Activated CD8-positive, alpha-beta memory T cell treated with anti-CD3 and anti-CD28 coated beads, Interleukin-2, amount 50 U/mL, for 1 hour (primary cell): ENCODE data around the gene SHLD2.
"Not testable (repeated sequence)": the region's sequence is repeated elsewhere in the genome, so short reads cannot be mapped to it uniquely, and the experiment has no call there.

Experiments
- DNase-seq: peaks from one replicate; pipeline ENCODE4 v3.0.0-alpha.2; 2020; ENCODE audit errors: extremely low read depth

The SHLD2 gene, protein sequence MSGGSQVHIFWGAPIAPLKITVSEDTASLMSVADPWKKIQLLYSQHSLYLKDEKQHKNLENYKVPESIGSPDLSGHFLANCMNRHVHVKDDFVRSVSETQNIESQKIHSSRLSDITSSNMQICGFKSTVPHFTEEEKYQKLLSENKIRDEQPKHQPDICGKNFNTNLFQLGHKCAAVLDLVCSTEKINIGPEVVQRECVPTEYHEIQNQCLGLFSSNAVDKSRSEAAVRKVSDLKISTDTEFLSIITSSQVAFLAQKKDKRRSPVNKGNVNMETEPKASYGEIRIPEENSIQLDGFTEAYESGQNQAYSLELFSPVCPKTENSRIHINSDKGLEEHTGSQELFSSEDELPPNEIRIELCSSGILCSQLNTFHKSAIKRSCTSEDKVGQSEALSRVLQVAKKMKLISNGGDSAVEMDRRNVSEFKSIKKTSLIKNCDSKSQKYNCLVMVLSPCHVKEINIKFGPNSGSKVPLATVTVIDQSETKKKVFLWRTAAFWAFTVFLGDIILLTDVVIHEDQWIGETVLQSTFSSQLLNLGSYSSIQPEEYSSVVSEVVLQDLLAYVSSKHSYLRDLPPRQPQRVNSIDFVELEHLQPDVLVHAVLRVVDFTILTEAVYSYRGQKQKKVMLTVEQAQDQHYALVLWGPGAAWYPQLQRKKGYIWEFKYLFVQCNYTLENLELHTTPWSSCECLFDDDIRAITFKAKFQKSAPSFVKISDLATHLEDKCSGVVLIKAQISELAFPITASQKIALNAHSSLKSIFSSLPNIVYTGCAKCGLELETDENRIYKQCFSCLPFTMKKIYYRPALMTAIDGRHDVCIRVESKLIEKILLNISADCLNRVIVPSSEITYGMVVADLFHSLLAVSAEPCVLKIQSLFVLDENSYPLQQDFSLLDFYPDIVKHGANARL

GRCh38 chr10:87094373-87095235, at the start of gene SHLD2, which contains the start of gene GLUD1:
Gene SHLD2 (plus strand): TSS chr10:87095206. CDS start chr10:87151355, 56,149 bp downstream.
Gene GLUD1 (minus strand): TSS chr10:87094843. CDS start chr10:87094769, 74 bp downstream.
- peak; percentile 63 for DNase-seq

- DNase-seq, result no peak
Observed at GRCh38 chr10:87045434-87045938, 49.5 kb upstream of the SHLD2 start.

- no peak for DNase-seq
Observed at GRCh38 chr10:87053111-87053510, 41.9 kb upstream of the SHLD2 start.

- no peak for DNase-seq
Observed at GRCh38 chr10:87053577-87054181, 41.3 kb upstream of the SHLD2 start.

- no peak for DNase-seq
Observed at GRCh38 chr10:87054373-87055295, 40.4 kb upstream of the SHLD2 start.

DNA sequence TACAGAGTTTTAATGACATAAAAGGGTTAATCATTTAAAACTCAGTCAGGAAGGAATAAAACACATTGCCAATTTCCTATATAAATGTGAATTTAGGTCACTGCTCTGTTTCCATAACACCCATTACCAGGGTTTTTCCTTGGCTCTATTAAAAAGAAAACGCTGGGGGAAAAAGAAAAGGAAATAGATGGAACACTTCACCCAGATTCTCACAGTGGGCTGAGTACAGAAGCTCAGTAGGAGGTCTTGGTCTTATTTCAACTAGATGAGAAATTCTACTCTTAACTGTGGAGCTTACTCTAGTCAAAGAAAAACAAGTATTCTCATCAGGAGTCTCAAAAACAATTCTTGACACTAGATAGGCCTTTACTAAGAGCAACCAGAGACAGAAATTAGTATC, 36.8 kb upstream of the SHLD2 start:
- no peak for DNase-seq

DNA sequence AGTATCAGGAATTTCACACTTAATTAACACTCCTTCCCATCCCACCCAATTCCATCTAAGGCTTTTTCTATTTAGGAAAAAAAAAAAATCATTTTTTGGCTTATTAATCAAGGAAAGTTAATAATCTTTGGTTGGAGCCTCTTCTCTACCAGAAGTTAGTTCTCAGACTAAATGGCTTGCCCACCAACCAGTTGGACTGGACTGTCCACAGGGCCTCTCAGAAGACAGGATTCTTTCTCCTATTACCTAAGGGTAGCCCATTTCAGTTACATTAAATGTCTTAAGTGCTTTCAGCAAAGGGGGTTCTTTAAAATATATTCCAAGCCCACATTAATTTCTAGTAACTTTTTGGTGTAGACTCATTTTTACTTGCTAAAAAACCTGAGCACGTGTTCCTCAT, 35.6 kb upstream of the SHLD2 start:
- no peak for DNase-seq

DNA sequence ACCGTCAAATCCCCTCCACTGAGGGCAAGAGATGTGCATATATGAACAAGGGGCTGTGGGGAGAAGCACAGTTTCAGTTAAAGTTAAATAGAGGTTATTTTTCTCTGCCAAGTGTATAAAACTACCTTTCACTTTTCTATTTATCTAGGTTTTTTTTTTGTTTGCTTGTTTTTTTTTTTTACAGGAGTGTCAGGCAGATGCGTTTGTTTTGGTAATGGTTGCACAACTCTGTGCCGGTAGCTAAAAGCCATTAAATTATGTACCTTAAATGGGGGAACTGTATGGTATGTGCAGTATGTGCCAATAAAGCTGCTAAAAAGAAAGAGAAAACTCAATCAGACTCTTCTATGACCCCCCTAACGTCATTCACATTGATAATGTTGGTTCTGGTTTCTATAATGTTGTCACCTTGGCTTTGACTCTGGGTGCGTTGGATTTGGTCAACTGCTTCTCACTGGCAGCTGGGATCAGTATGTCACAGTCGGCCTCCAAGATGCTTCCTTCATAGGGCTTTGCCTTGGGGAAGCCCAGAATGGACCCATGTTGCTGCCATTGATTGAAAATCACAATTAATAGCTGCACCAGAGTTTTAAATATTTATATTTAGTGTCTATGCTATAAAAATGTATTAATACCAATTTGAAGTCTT, 34.6 kb upstream of the SHLD2 start:
- no peak for DNase-seq

DNA sequence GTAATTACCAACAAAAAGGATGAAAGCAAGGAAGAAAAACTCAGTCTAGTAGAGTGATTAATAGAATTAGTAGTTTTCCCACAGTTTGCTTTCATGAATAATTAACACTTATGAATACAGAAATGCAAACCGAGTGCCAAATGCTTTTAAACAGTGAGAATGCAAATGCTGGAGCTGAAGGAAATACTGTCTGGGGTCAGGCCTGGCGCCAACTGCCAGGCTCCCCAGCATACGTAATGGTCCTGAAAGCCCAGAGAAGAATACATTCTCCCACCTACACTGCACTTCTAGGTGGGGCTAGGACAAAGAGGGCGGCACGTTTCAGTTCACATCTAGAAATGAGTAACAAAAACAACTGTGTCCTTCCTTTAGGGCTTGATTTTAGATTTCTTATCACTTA, 30.4 kb upstream of the SHLD2 start:
- no peak for DNase-seq

DNA sequence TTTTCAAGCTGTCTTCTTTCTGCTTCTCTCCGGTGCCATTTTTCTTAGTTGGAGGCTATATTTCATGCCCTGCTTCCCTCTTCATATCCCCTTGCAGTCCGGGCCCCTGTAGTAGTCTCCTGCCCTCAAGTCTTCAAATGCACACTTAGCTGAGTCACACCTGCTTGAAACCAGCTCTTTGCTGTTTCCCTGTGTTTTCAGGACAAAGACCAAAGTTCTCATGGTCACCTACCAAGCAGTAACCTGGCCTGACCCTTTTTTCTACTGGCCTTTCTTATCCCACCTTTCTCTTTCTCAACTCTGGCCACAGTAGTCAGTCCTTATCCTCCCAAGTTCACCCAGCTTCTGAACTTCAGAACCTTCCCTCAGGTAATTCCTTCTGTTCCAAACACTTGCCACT, 28.8 kb upstream of the SHLD2 start:
- no peak for DNase-seq

- DNase-seq, result no peak
Observed at GRCh38 chr10:87066865-87067264, 28.1 kb upstream of the SHLD2 start.

DNA sequence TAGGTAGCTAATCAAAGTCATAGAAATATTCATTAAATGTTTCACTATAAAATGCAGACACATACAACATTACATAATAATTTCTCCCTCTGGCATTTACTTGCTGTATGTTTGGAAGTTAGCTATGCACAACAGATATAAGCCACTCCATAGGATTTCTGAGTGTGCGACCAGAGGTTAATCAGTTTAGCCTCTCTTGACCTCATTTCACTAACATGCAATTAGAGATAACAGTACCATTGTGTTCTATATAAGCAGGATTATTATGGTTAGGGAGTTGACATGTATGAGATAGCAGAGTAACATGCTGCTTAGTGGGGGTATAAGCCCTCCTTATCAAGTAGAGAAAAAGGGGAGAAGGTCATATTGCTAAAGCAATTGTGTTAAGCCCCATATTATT, 26.7 kb upstream of the SHLD2 start:
- DNase-seq, result no peak

DNA sequence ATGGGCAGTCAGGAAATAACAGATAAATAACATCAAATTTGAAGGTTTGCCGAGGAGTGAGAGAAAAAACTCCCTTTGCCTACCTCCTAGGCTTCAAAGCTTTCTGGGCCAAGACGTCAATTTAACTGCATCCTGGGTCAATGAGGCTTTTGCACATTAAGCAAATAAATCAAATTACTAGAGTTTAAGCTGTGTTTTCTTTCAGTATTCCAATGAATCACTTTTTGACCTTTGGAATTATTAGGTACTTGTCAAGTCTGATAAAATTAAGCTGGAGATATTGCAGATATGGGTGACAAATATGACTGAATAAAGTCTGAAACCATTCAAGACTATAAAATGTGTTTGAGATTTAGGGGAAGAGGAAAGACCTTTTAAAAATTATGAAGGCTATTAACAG, 22.6 kb upstream of the SHLD2 start:
- no peak for DNase-seq

DNA sequence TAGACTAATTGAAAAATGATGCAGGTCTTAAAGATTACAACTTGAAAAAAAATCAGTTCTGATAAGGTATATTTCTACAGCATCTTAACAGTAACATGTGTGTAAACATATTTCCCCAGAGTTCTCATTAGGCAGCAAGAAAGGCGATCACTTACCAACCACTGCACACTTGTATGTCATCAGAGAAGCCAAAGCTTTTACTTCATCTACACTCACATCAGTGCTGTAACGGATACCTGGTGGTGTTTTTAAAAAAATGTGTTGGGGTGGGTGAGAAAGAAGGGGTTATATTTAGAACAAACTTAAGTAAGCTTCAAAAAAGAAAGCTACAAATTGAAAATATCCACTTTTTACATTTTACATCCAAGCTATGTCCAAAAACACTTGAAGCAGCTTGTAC, 18.6 kb upstream of the SHLD2 start:
- DNase-seq, result not testable (repeated sequence)

DNA sequence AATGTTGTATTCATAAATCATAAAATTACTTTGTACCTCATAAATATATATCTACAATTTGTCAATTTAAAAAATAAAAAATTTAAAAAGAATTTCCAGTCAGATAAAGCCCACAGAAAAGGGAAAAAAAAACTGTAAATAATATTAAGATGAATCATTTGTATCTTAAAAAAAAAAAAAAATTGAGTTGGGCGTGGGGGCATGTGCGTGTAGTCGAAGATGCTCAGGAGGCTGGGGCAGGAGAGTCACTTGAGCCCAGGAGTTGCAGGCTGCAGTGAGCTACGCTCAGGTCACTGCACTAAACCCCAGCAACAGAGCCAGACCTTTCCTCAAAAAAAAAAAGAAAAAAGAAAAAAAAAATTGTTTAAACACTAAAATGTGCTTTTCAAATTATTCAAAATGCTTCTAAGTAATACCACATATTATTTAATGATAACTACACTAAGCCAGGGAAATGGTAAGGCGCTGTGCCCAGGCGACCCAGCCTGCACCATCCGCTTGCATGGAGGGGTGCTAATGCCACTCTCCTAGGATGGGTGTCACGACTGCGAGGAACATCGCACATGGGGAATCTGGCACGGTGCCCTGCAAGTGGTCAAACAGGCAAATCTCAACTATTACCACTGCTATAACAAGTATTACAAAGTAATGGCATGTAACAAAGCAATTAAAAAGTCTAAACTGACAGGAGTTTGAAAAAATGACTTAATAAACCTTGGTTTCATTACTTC, 15.7 kb upstream of the SHLD2 start:
- no peak for DNase-seq

DNA sequence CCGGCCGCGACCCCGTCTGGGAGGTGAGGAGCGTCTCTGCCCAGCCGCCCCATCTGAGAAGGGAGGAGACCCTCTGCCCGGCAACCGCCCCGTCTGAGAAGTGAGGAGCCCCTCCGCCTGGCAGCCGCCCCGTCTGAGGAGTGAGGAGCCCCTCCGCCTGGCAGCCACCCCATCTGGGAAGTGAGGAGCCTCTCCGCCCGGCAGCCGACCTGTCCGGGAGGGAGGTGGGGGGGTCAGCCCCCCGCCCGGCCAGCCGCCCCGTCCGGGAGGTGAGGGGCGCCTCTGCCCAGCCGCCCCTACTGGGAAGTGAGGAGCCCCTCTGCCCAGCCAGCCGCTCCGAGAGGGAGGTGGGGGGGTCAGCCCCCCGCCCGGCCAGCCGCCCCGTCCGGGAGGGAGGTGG, 14.4 kb upstream of the SHLD2 start:
- DNase-seq, result not testable (repeated sequence)

DNA sequence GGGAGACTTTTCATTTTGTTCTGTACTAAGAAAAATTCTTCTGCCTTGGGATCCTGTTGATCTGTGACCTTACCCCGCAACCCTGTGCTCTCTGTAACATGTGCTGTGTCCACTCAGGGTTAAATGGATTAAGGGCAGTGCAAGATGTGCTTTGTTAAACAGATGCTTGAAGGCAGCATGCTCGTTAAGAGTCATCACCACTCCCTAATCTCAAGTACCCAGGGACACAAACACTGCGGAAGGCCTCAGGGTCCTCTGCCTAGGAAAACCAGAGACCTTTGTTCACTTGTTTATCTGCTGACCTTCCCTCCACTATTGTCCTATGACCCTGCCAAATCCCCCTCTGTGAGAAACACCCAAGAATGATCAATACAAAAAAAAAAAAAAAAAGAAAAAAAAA, 13.4 kb upstream of the SHLD2 start:
- not testable (repeated sequence) for DNase-seq

- DNase-seq, result not testable (repeated sequence)
Observed at GRCh38 chr10:87082219-87082618, 12.8 kb upstream of the SHLD2 start.
